GM18858 (cell line): ENCODE results near the gene LY6G6C.

Source experiments
- ATAC-seq: cut with Tn5 transposase; IDR thresholded peaks from one replicate; pipeline ENCODE4 v1.9.1; 2021; ENCODE audit not compliant: unreplicated experiment

LY6G6C gene

GRCh38 chr6:31708224-31708623 is 13.3 kb downstream of the LY6G6C start:
- no peak for ATAC-seq

DNA sequence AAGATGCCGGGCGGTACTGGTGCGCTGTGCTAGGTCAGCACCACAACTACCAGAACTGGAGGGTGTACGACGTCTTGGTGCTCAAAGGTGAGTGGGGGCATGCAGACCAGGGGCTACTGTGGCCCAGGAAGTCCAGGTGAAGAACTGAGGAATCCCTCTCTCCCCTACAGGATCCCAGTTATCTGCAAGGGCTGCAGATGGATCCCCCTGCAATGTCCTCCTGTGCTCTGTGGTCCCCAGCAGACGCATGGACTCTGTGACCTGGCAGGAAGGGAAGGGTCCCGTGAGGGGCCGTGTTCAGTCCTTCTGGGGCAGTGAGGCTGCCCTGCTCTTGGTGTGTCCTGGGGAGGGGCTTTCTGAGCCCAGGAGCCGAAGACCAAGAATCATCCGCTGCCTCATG is 13.8 kb downstream of the LY6G6C start:
- ATAC-seq, result no peak

GRCh38 chr6:31706599-31706998 is 14.9 kb downstream of the LY6G6C start, which contains the start of gene LY6G6F:
TSS of gene LY6G6F (plus strand) at chr6:31706866. CDS start at chr6:31706907, 41 bp downstream.
- no peak for ATAC-seq

GRCh38 chr6:31705931-31706330 is 15.6 kb downstream of the LY6G6C start:
- ATAC-seq, result no peak

- no peak for ATAC-seq
Measured at GRCh38 chr6:31702819-31703716, 18.5 kb downstream of the LY6G6C start, which contains the start of gene ABHD16A. TSS of gene ABHD16A (minus strand) at chr6:31703324. CDS start at chr6:31703281, 43 bp downstream.

- no peak for ATAC-seq
Measured at GRCh38 chr6:31702405-31702818, 19.1 kb downstream of the LY6G6C start.

DNA sequence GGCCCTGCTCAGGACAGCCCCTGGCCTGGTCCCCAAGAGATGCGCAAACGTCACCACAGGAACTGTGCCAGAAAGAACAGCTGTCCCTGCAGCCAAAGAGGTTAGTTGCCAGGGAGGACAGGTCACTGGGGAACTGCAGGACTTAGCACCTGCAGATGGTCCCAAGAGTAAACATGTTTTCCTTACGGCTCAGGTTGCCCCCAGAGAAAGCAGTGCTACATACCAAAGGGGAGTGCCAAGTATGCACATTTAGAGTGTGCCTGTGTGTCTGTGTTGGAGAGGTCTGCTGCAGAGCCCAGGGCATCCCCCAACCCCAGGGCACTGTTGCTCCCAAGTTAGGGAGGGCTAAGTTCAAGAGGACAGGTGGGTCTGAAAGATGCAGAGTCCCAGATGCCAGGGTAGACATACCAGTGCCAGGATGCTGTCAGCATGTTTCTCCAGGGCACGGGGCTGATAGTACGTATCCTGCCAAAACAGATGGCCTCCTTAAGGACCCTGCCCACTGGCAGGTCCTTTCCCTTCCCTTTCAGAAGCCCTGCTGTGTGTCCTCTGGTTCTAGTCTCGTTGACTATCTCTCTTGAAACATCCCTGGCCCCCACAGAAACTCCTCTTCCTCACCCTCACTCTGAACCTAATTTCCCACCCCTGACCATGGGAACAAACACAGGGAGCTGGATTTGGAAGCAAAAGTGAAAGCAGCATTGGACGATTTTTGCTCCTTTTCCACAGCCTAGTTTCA is 19.7 kb downstream of the LY6G6C start:
- ATAC-seq, result no peak

- no peak for ATAC-seq
Measured at GRCh38 chr6:31700740-31701401, 20.7 kb downstream of the LY6G6C start.

- no peak for ATAC-seq
Measured at GRCh38 chr6:31697555-31697954, 24.0 kb downstream of the LY6G6C start.

GRCh38 chr6:31693535-31693934 is 28.0 kb downstream of the LY6G6C start:
- no peak for ATAC-seq

DNA sequence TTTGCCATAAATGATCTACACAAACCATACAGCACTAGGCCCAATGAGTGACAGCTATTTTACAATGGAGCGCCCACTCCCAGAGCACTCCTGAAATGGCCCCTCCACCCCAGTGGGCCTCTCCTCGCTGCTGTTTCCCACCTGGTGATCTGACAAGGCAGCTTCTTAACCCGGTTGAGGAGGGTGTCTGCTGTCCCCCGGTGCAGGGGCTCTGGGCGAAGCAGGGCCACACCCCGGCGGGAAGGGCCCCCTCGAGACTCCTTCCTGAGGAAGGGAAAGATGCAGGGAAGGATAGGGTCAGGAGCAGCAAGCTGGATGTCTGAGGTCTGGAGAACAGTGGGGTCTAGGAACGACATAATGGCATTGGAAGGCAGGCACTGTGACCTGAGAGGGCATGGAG is 28.7 kb downstream of the LY6G6C start:
- ATAC-seq, result no peak

DNA sequence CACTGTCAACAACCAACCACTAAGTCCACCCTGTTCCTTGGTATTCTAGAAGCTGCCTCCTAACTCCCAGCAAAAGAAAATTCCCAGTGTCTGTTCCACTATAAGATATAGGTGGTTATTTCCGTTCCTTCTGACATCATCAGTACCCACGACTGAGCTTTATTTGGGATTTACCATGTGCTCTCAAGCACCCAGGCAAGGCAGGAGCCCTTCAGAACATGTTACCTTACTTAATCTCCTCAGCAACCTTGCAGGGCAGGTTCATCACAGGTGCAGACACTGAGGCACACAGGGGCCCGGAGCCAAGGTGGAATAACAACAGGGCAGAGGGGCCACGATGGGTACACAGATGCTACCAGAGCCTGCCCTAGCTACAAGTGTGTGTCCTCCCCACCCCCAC is 29.2 kb downstream of the LY6G6C start:
- no peak for ATAC-seq

- no peak for ATAC-seq
Measured at GRCh38 chr6:31691564-31692108, 29.9 kb downstream of the LY6G6C start.

GRCh38 chr6:31691078-31691463 is 30.5 kb downstream of the LY6G6C start:
- no peak for ATAC-seq

DNA sequence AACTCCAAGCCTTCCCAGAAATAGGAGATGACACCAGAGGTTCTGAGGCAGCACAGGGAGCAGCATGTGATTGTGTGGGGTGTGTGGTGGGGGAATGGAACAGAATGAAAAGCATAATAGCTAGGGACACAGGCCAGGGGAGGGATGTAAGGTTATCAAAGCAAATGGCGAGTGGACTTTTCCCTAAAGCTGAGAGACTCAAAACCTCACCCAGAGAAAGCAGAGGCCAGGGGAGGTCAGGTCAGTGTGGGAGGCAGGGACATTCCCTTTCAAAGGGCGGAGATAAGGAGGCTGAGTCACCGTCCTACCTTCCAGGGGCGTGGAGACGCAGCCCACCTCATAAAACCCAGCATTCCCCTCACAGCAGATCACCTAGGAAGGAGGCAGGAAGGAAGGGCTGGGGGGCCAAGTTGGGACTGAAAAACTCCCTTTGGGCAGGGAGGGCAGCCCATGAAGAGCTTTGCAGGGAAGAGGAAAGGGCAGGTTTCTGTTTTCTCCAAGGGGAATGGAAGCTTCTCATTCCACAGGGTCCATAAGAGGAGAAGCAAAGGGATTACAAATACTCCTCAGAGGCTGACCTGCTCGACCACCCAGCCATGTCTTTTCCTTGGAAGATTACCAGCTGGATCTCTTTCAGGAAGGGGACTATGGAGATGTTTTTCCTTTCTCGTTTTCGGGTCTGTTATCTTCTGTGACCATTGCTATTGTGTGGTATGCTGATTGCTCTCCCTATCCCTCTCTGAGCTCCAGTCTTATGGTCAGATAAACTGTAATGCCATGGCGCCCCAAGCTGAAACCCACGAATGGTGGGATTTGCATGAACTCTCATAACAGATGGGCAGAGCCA is 31.1 kb downstream of the LY6G6C start:
- no peak for ATAC-seq

DNA sequence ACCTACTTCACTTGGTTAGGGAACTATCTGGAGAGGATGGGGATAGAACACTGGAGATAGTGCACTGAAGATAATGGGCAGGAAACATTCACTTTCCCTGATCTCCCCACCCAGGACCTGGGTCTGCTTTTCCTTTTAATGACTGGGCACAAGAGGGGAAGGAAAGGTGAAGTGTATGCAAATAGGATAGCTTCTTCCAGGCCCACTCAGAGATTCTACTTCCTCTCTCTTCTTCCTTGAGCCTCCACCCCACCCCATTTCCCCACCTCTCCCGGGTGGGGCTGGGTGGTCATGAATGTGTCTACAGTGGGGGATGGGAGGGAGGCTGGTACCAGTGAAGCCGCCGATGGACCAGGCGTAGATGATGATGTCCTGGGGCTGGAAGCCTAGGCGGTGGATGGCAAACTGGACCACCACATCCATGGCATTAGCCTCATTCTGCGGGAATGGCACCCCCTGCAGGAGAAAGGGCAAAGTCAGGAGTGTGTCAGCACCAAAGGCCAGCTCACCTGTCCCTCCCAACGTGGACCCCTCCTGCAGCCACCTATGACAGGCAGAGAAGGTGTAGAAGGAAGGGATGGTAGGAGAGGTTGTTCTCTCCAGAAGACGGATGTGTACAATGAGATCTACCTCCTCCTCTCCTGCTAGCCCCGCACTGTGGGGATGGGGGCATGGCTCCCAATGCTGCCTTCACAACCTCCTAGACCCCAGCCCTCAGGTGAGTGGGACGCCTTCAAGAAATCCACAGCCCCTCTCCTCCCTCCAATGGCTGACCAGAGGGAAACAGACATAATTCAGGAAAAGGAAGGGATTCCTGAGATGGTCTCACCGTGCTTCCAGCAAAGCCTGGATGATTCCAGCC is 32.1 kb downstream of the LY6G6C start:
- ATAC-seq, result no peak

DNA sequence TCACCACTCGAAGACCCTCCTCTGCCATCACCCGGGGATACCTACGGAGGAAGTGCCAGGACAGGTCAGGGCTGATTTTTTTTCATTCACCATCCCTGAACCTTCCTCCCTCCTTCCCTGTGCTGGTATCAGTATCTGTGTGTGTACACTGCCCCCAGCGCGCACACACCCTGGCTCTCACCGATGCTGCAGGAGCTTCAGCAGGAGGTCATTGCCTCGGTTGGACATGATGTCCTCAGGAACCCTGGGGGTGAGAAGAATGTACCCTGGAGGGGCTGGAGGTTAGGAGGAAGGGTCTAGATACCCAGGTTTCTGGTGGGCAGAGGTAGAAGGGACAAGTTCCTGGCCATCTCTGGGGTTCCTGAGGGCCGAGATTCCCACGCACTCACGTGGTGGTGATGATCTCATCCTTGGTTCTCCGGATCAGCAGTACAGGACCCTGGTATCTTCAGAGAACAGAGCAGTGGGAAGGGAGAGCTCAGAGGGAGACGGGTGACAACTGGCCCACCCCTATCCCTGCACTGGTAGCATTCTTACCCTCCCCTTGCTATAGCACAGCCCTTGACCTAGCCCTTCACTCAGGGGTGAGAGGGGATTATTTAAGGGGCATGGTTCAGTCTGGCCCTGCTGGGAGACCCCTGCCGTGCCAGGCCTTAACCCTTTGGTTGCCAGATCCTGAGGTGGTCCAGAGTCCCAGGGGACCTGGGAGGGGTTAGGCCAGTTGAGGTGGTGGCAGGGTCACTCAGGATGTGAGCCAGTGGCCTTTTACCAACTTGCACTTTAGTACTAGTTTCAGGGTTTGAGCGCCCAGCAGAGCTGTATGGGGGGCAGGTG is 33.5 kb downstream of the LY6G6C start:
- no peak for ATAC-seq

DNA sequence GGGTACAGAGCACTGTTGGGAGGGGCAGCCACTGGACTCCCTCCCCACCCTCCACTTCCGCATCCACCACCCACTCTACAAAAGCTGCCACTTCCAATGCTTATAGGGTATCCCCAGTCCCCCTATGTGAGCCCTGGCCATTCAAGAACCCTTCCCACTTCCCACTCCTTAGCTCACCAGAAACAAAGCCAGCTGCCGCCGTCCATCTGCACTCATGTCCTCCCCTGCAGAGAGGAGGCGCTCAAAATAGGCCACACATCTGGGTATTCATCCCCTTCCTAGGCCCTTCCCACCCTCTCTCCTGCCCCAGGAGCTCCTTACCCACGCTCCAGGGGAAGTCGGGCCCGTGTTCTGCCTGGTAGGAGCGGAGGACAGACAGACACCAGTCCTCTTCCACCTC is 34.2 kb downstream of the LY6G6C start:
- ATAC-seq, result no peak
